HG03460 (cell line): Measurements from ENCODE around the gene FOXP4.

ENCODE experiments used
- ATAC-seq: cut with Tn5 transposase; IDR thresholded peaks from one replicate; pipeline ENCODE4 v1.9.1; 2021; ENCODE audit not compliant: unreplicated experiment

Gene FOXP4

GRCh38 chr6:41519745-41520699 lies 26.2 kb upstream of the FOXP4 start:
- ATAC-seq: no peak

GRCh38 chr6:41522780-41523548 lies 23.2 kb upstream of the FOXP4 start:
- no peak for ATAC-seq

GRCh38 chr6:41523915-41524633 lies 22.1 kb upstream of the FOXP4 start:
- ATAC-seq: no peak

GRCh38 chr6:41524634-41525011 lies 21.6 kb upstream of the FOXP4 start:
- no peak for ATAC-seq

- ATAC-seq: no peak
Measured at GRCh38 chr6:41527721-41528408, 18.3 kb upstream of the FOXP4 start.

GRCh38 chr6:41528409-41528963 lies 17.7 kb upstream of the FOXP4 start:
- ATAC-seq: no peak

GRCh38 chr6:41529049-41529448 lies 17.1 kb upstream of the FOXP4 start:
- no peak for ATAC-seq

- no peak for ATAC-seq
Measured at GRCh38 chr6:41529970-41530369, 16.2 kb upstream of the FOXP4 start.

- ATAC-seq: no peak
Measured at GRCh38 chr6:41530476-41530875, 15.7 kb upstream of the FOXP4 start.

- ATAC-seq: no peak
Measured at GRCh38 chr6:41531016-41531415, 15.2 kb upstream of the FOXP4 start.

- ATAC-seq: peak; percentile 82
Measured at GRCh38 chr6:41531591-41532582, 14.3 kb upstream of the FOXP4 start.

- no peak for ATAC-seq
Measured at GRCh38 chr6:41535766-41536165, 10.4 kb upstream of the FOXP4 start.

- no peak for ATAC-seq
Measured at GRCh38 chr6:41536795-41537758, 9.1 kb upstream of the FOXP4 start.

- no peak for ATAC-seq
Measured at GRCh38 chr6:41538556-41539182, 7.5 kb upstream of the FOXP4 start.

- ATAC-seq: no peak
Measured at GRCh38 chr6:41539204-41539603, 7.0 kb upstream of the FOXP4 start.

- ATAC-seq: no peak
Measured at GRCh38 chr6:41541364-41541763, 4.8 kb upstream of the FOXP4 start.

- no peak for ATAC-seq
Measured at GRCh38 chr6:41543087-41543486, 3.1 kb upstream of the FOXP4 start.

GRCh38 chr6:41545247-41545702 lies 906 bp upstream of the FOXP4 start:
- ATAC-seq: peak; percentile 1
